ENCODE data around the gene C4orf51. TPM values are rescaled to one million over a fixed set of nuclear protein-coding genes. Genes with fewer than 3 reads are reported as not detected.

Gene C4orf51
- total RNA-seq, 1 experiment from 2014 or later, result not detected

DNA sequence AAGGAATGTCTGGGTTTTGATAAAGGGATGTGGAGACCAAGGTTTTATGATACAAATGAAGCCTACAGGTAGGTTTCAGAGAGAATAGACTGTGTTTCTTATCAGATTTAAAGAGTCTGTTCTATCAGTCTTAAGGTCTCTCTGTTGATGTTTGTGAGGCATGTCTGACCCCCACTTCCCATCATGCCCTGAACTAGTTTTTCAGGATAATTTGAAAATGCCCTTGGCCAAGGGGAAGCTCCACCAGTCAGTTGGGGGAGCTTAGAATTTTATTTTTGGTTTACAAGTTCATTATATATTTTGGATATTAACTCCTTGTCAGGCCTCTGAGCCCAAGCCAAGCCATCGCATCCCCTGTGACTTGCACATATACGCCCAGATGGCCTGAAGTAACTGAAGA lies 18.6 kb downstream of the C4orf51 start:
- DNase-seq (ENCODE audit: low read depth), result no peak
- in situ Hi-C loops (cut with HindIII; ENCODE audit: low pct_unique_long_range_greater_than_20kb, low sequenced_read_pairs), result no loop called here

DNA sequence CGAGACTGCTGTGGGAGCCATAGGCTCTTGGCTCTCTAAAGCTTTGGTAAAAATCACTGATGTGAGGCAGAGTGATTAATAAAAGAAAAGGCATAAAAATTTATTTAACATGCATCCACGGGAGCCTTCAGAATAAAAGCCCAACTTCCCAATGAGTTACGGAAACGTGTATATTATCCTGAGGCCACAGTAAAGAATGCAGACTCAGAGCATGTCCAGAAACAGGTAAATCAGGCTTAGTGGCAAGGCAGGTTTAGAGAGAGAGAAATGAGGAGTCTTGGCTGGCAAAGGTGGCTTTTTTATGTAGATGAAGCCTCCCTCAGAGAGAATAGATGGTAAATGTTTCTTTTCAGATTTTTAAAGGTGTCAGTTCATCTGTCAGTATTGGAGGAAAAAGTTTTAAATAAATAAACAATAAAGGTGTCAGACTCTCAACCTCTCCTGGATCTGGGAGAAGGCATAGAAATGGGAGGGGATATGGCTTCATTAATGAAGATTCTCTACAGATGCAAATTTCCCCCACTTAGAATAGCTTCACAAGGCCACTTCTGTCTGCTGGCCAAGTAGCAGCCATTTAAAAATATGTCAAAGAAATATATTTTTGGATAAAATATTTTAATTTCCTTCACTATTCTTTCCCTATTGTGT lies 24.0 kb downstream of the C4orf51 start:
- in situ Hi-C loops (cut with HindIII; ENCODE audit: low pct_unique_long_range_greater_than_20kb, low sequenced_read_pairs), result no loop called here
- DNase-seq (ENCODE audit: low read depth), result no peak

DNA sequence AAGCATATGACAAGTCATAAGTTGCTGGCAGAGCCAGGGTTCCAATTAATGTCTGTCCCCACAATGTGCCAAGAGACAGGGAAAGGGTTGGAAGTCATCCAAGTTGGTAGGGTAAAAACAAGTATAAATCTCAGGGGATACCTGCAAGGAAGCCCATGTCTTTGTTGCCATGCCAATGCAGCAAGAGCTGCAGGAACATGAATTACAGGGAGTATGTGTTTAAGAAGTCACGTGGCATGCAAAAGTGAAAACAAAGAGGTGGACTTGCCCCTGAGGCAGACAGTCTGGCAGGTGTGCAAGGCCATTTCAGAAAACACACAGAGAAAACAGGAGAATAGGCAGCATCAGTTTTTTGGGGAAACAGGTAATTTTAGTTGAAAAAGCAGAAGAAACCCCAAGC lies 29.4 kb downstream of the C4orf51 start:
- no peak for DNase-seq (ENCODE audit: low read depth)
- in situ Hi-C loops (cut with HindIII; ENCODE audit: low pct_unique_long_range_greater_than_20kb, low sequenced_read_pairs), result no loop called here

DNA sequence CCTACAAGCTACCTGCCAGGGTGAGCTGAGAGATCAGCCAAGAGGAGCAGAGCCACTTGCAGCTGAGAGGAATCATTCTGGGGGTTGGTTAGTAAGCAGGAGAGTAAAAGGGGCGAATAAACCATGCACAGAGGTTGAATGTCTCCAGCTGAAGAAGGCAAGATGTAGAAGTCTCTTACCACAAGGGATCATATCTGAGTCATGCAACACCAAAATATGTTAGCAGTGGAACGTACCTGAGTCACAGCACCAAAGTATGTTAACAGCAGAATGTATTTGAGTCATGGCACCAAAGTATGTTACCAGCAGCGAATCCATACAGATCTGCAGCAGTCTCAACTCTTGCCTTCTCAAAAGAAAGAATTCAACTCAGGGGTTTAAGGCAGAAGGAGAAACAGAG lies 29.9 kb downstream of the C4orf51 start:
- DNase-seq (ENCODE audit: low read depth), result no peak
- in situ Hi-C loops (cut with HindIII; ENCODE audit: low pct_unique_long_range_greater_than_20kb, low sequenced_read_pairs), result no loop called here

DNA sequence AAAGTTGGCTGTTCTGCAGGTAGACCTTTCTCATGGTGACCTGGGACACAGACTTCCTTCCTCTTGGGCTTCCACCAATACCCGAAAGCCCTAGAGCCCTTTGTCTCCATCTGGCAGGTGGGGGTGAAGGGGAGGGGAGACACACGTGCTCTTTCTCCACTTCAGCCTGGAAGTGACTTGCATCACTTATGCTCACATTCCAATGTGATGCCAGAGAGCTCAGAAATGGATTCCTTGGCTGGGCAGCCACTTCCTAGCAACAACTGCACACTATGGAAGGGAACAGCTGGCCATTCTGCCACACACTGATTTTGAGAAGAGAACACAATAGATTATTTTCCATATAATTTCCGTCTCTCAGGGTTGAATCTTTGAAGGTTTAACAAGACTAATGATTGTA lies 36.3 kb downstream of the C4orf51 start:
- no peak for DNase-seq (ENCODE audit: low read depth)
- in situ Hi-C loops (cut with HindIII; ENCODE audit: low pct_unique_long_range_greater_than_20kb, low sequenced_read_pairs), result no loop called here

DNA sequence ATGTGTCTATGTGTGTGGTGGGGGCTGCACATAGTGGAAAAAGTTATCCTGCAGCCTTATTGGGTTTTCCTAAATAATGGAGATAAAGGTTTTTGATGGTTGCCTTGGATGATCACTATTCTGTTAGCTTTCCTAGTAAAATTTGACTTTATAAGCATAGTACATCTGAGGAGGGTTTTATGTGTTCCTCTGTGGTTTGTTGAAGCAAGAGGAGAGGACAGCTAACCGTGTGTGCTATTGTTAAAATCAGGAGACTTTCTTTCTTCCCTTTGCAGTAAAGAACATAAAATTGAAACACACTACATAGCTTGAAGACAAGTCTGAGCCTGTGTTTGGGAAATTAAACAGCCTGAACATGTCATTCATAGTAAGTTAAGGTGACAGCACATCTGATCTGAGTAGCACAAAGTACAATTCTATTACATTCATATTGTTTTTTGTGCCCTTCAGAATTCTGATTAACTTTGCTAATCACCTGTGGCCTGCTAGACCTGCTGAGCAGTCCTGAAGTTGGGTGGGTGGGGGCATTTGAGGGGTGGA lies 36.8 kb downstream of the C4orf51 start:
- DNase-seq (ENCODE audit: low read depth), result no peak
- in situ Hi-C loops (cut with HindIII; ENCODE audit: low pct_unique_long_range_greater_than_20kb, low sequenced_read_pairs), result no loop called here

DNA sequence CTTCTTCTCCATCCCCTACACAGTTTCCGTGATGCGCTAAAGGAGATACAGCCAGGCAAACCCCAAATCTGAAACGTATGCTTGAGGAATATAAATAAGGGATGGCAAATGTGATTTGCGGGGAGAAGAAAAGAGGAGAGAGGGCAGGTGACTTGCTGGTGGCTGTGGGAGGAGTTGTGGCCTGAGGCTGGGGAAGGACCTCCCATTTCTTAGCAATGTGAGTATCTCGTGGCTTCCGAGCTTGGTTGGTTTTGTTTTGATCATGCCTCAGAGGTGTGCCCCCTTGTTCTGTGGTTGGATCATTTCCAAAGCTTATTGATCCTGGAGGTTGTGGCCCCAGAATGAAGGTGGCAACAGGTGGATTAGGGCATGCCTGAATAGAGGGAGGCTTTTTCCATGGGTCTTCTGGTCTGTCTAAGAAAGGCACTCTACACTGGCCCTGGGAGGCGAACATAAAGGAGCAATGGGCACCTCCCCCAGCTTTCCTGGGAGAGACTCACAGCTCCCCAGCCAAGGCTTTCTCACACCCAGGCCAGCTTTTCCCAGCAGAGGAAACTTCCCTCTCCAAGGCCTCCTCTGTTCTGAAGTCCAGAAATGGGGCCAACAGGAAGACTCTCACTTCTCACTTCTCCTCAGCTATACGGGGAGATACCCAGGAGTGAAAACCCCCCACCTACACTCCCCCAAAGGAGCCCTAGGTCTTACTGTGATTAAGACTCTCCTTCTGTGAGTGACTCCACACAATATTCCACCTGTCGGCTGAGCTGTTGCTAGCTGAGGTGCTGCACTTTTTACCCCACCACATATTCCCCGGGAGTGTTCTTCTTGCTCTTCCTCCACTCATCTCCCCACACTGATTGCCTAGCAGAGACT lies 40.0 kb downstream of the C4orf51 start:
- no peak for DNase-seq (ENCODE audit: low read depth)
- in situ Hi-C loops (cut with HindIII; ENCODE audit: low pct_unique_long_range_greater_than_20kb, low sequenced_read_pairs), result no loop called here

DNA sequence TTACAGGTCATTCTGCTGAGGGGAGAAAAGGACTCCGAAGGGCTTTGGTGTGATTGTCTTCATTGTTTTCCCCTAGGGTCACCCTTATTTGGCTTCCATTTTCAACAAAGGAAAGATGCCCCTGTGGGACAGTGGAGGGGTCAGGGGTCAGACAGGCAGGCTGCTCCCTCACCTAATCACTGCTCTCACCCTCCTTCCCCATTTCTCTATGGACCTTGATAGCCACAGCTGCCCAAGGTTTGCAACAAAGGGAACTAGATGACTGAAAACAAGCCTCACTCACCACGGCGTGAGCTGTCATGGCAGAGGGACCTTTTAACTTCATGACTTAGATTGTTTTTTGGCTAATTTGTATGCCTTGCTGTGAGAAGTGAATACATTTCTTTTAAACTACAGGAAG lies 40.7 kb downstream of the C4orf51 start:
- no peak for DNase-seq (ENCODE audit: low read depth)
- in situ Hi-C loops (cut with HindIII; ENCODE audit: low pct_unique_long_range_greater_than_20kb, low sequenced_read_pairs), result no loop called here

DNA sequence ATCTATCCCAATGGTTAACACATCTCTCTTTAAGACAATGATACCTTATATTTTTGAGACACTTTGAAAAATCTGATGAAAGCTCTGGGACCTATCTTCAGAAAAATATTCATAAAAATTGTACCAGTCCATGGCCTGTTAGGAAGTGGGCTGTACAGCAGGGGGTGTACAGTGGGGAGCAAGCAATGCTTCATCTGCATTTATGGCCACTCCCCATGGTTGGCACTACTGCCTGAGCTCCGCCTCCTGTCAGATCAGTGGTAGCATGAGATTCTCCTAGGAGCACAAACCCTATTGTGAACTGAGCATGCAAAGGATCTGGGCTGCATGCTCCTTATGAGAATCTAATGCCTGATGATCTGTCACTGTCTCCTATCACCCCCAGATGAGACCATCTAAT lies 42.6 kb downstream of the C4orf51 start:
- no peak for DNase-seq (ENCODE audit: low read depth)
- in situ Hi-C loops (cut with HindIII; ENCODE audit: low pct_unique_long_range_greater_than_20kb, low sequenced_read_pairs), result no loop called here

DNA sequence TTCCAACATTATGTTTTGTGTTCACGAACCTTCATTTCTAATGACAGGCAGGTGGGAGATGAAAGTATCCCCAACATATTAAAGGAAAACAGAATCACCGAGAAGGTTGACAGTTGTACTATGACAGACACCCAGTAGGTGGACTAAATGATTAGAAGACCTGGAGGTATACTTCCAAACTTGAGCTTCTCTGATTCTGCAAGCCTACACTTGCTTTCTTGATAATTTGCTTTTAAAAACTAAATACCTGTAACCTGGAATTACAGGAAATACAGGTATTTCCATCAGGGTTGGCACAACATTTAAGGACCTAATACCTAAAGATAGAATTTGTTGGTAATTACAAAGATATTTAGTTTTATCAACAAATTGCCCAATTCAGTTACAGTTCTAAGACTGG lies 43.4 kb downstream of the C4orf51 start:
- in situ Hi-C loops (cut with HindIII; ENCODE audit: low pct_unique_long_range_greater_than_20kb, low sequenced_read_pairs), result no loop called here
- no peak for DNase-seq (ENCODE audit: low read depth)

DNA sequence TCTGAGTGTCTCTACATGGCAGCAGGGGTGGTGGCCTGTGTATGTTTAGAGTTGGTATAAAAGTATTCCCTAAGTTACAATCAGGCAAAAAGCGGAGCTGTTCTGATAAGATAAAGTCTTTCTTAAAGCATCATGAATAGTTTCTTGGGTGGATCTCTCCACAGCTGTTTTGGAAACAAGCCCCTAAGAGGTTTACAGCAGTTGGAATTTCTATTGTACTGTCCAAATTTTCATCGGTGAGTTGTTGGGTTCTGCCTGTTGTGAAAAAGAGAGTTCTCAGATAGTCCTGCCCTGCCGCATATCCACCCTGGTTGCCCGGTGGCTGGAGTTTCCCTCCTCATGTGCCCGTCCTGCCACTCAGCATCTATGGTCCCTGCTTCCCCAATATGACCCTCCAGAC lies 50.1 kb downstream of the C4orf51 start:
- no peak for DNase-seq (ENCODE audit: low read depth)
- in situ Hi-C loops (cut with HindIII; ENCODE audit: low pct_unique_long_range_greater_than_20kb, low sequenced_read_pairs), result no loop called here

DNA sequence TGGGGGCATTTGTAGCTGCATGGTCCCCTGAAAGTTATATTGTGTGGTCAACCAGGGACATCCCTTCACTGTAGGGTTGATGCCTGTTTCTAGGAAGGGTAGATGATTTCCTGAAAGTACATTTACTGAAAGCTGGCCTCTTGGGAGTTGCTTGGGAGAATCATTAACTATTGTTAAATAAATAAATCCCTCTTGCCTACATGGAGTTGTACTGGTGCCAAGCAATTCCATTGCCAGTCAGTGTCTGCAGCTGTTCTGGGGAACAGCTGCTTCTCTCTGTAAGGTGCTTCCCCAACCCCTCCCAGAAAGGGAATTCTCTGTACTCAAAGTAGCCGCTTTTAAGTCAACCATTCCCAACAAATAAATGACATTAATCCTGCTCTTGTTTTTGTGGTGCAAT lies 51.1 kb downstream of the C4orf51 start:
- DNase-seq (ENCODE audit: low read depth), result peak; percentile 81

DNA sequence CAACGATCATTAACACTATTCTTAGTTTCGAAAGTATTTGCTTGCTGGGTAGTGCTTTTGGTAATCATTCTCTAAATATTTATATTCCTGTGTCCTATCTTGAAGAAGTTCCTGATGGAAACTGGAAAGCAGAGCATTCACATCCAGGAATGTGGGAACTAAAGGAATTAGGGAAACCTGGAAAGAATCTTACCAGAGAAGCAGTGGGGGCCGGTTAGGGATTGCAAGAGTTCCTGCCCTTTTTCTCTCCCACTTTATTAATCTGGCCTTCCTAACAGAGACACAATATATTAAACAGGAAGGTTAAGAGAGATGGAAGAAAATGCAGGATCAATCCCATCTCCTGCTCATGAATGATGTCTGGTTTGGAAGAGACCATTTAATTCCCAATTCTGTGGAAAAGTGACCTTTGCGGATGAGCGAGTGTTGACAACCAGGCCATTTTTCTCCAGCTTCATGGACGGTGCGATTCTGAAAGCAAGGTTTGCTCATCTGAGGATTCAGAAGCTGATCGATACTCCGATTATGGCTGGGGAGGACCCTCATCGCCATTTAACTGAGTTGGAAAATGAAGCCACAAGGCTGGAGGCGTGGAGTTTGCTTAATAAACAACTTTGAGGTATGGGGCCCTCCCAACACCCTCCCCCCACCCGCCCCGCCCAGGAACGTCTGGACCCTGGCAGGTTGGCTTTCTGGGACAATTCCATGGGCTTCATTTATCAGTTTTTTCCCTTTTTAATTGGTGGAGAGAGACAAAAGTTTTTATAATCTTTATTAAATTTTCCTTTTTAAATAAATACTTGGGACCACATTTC lies 52.3 kb downstream of the C4orf51 start:
- in situ Hi-C loops (cut with HindIII; ENCODE audit: low pct_unique_long_range_greater_than_20kb, low sequenced_read_pairs), result no loop called here
- DNase-seq (ENCODE audit: low read depth), result peak; percentile 10

More for the DNA sequence above, 51.1 kb downstream of the C4orf51 start:
- in situ Hi-C loops (cut with HindIII; ENCODE audit: low pct_unique_long_range_greater_than_20kb, low sequenced_read_pairs), result no loop called here

DNA sequence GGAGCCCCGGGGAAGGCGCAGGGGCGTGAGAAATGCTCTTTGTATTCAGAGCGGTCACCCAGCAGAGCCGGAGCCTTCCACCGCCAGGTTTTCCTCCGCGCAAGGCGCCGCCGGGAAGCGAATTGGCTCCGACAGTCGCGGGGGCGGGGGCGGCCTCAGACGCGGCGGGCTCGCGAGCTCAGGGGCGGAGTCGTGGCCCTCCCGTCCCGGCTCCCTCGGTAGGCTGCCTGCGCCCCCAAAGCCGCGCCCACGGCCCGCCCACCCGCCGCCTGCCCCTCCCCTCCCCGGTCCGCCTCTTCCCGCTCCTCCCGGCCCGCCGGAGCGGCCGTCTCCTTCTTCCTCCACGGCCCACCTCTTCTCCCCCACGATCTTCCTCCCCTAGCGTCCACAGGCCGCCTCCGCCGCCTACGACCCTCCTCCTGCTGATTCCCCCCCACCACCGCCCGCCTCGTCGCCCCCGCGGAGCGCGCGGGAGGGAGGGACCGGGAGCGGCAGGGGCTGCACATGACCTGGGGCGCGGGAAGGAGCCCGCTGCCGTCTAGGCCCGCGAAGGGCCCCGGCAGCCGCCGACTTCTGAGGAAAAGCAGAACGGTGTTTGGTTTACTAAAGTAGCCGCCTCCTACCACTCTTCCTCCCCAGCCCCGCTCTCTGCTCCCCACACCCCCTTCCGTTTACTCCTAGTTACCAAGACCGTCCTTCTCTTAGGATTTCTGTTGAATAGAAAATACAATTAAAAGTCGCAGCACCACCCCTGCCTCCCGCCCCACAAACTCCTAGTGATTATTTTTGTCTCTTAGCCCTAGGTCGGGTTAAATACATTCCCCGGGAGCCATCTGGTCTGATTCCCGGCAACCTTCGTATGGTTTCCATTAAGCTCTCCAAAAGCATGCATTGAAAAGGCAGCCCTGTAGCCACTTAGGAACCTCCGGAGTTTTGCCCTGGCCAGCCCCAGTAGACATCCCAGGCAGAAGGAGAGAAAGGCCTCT lies 53.2 kb downstream of the C4orf51 start:
- in situ Hi-C loops (cut with HindIII; ENCODE audit: low pct_unique_long_range_greater_than_20kb, low sequenced_read_pairs), result no loop called here
- DNase-seq (ENCODE audit: low read depth), result peak; percentile 84

DNA sequence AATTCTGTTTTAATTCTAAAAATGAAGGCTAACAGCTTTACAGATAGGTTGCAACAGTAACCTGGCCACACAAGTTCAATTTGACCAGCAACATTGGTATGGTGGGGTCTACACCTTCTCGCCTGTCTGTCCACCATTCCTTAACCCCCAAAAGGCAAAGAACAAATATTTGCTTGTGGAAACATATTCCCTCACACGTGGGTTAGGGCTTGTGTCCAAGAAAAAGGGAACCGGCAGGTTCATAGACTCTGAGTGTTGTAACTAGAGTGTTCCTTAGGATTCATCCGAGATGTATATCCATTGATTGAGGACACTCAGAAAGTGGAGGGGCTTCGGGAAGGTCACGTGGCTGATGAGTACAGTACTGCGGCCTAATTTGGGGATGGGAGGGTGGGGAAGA lies 54.1 kb downstream of the C4orf51 start:
- in situ Hi-C loops (cut with HindIII; ENCODE audit: low pct_unique_long_range_greater_than_20kb, low sequenced_read_pairs), result no loop called here
- peak; percentile 26 for DNase-seq (ENCODE audit: low read depth)

DNA sequence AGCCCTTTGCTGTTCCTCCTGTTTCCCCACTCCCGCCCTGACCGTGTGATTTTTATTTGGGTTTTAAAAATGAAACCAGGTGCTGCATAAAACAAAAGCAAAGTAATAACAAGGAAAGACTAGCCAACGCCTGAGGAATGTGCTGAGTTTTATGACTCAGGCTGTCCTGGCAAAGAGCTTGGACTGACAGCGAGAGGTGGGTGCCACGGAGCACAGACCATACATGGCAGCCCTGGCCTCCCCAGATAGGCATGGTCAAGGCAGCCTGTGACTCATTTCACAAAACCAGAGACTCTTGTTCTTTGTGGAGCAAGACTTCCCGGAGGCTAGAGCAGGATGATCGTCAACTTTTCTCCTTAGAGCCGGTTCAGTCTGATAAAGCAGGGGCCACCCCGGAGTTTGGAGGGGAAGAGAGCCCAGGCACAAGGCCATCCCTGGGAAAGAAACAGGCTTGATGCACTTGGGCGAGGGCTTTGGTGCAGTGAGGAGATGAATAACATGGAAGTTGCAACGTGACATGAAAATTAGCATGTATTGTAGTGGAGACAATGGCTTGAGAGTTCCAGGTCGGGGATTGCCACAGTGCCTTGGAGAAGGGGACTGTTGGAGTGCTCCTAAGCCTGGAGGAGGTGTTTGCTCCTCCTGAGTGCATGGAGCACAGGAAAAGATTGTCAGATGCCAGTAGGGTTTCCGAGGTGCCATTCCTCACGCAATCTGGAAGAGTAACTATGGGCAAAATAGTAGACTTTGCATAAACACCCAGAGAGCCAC lies 54.8 kb downstream of the C4orf51 start:
- in situ Hi-C loops (cut with HindIII; ENCODE audit: low pct_unique_long_range_greater_than_20kb, low sequenced_read_pairs), result no loop called here
- peak; percentile 90 for DNase-seq (ENCODE audit: low read depth)

DNA sequence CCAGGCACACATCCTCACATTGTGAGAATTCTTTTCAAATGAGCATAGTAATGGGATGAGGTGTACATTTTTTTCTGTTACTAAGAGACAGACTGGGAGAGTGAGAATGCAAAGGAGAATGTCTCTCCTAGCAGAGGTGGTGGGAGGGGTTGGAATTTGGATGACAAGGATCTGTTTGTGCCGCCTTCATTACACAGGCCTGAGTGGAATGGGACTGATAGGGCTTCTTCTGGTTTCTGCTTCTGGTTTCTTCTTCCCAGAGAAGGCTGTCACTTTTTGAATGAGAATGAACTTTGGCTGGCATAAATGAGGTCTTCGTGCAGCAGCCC lies 55.4 kb downstream of the C4orf51 start:
- DNase-seq (ENCODE audit: low read depth), result peak; percentile 92
- in situ Hi-C loops (cut with HindIII; ENCODE audit: low pct_unique_long_range_greater_than_20kb, low sequenced_read_pairs), result no loop called here

Measured in Caki2 (cell line).